ENCODE results near the gene RAD51.

RAD51 gene

GRCh38 chr15:40722934-40723333 lies 28.0 kb downstream of the RAD51 start:
- no peak for DNase-seq

DNA sequence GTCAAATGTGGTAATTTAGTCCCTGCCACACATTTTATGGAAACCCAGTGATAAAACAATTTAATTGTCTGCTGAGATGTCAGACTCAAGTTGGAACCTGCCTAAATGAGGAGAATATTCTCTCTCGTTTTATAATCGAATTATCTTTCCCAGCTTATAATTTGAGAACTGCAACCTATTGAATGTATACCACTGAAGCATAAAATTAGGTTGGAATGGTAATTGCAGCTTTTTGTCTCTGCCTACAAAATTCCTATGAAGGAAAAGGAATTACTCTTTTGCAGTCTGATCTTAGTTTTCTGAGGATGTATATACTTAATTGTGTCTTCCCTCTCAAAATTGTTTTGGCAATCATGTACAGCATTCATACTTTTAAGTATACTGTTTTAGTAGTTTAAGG lies 28.9 kb downstream of the RAD51 start:
- no peak for DNase-seq

DNA sequence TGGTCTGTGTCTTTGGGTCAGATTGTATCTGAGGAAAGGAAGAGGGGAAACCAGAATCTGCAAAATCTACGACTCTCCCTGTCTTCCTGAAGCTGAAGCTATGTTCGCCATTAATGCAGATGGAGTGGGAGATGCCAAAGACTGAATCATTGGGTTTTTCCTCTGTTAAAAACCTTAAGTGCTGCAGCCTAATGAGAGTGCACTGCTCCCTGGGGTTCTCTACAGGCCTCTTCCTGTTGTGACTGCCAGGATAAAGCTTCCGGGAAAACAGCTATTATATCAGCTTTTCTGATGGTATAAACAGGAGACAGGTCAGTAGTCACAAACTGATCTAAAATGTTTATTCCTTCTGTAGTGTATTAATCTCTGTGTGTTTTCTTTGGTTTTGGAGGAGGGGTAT lies 36.1 kb downstream of the RAD51 start:
- DNase-seq: no peak

- DNase-seq: no peak
Observed at GRCh38 chr15:40736575-40736974, 41.6 kb downstream of the RAD51 start.

DNA sequence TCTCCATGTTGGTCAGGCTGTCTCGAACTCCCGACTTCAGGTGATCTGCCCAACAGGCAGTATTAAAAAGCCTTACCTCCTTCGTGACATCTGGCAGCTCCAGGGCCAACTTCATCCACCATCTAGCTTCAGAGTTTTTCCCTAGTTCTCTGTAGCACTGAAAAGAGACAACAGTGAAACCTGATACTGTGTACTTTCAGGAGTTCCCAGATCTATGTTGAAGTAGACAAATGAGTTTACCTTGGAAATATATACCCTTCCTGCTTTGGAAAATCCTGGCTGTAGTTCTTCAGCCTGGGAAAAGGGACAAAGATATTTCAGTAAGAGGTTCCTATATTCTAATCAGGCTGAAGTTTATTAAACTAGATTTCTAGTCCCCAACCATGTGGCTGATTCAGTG lies 42.1 kb downstream of the RAD51 start:
- DNase-seq: no peak

GRCh38 chr15:40739047-40739446 lies 44.1 kb downstream of the RAD51 start:
- DNase-seq: no peak

DNA sequence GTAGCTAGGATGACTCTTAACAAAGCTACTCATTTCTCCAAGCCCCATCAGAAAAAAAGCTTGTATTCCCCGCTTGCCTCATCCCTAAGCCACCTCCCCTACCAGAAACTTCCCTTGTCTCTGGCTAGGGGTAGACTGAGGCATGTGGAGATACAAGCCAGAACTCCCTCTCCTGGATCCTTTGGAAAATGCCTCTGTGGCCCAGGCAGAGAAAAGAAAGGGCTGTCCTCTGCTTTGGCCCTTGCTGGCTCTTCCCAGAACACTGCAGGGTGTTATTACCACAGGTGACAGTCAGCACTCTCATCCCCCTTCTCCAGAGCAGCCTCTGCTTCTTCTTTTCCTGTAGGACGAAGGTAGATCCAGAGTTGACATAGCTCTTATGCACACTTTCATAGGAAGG lies 44.9 kb downstream of the RAD51 start:
- DNase-seq: no peak

- DNase-seq: no peak
Observed at GRCh38 chr15:40743485-40743901, 48.5 kb downstream of the RAD51 start.

GRCh38 chr15:40743921-40744814 lies 49.2 kb downstream of the RAD51 start:
- no peak for DNase-seq

DNA sequence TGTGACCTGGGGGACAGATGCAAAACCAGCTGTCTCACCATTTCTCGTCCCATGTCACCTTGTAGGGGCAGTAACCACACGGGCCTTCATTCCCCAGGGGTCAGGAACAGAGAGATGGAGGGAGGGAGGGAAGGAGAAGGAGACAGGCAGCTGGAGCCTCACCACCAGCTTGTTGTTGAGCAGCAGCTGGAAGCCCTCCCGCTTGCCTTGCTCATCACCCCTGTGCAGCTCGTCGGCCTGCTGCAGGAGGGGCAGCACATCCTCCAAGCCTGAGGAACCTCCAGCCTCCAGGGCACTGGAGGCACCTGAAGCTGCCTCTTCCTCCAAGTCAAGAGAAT lies 49.8 kb downstream of the RAD51 start:
- no peak for DNase-seq

DNA sequence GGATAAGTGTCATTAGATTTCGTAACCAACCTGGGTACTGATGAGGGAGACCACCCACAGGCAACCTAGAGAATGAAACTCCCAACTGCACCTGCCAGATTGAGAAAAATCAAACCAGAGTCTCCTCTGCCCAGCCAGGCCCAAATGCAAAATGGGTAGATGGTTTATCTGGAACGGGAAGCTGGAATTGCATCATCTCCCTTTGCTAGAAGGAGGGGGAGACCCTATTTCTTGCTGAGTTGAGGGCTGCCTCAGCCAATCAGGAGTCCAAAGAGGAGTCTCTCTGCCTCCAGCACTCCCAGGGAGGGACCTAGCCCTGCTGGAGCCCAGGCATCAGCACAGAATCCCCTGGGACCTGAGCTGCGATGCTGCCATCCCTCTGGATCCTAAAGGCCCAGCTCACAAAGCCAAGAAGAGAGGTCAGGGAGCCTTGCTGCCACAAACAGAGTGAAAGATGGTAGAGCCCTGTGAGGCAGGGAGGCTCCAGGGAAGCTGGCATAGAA lies 52.0 kb downstream of the RAD51 start:
- no peak for DNase-seq

DNA sequence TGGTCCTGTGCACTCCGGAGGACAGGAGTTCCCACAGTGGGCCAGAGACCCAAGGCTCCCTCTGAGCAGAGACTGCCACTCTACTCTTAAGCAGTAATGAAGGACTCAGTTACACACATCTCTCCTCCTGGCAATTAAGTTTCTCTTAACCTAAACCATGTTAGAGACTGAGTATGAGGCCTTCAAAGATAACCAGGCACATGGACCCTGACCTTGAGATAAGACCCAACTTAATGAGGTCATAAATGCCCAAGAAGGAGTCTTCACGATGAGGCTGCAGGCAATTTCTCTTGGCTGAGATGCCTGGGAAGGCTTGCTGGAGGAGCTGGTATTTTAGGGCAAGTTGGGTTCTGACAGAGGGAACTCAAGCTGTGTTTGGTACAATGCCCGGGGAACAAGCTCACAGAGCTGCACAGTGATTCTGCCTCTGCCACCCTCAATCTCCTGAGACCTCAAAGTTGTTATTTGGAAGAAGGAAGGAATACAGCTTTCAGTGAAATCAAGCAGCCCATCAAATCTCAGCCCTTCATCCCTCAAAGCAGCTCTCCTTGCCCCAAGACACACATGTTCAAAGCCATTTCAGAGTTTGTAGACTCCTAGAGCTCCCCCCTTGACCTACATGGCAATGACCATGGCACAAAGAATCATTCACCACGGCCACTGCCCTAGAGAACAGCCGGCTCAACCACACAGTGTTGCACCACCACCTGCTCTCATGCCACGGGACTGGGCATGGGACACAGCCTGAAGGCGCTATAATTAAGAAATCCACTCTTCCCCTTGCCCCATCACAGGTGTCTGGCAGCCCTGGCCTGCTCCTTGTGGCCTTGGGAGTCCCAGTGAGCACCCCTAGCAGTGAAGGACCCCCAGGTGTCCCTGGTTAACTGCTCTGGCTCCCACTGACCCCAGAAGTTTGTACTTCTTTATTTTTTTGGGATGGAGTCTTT lies 53.0 kb downstream of the RAD51 start:
- no peak for DNase-seq

GRCh38 chr15:40749151-40749630 lies 54.2 kb downstream of the RAD51 start:
- no peak for DNase-seq

DNA sequence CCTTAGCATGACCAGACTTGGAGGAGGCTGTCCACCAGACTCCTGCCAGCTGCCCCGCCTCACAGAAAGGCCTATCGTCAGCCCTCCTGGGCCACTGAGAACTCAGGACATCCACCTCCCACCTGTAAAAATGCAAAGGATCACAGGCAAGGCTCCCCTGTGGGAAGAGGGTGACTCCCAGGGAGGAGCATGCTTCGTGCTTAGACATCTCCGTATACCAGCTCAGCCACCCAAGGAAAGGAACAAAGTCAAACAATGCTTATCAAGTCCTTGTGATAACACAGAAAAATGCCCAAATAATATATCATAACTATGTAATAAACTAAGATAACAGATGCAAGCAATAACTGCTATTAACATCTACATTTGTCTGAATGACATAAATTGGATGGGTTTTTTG lies 55.9 kb downstream of the RAD51 start:
- DNase-seq: no peak

GRCh38 chr15:40751745-40752144 lies 56.8 kb downstream of the RAD51 start:
- DNase-seq: no peak

DNA sequence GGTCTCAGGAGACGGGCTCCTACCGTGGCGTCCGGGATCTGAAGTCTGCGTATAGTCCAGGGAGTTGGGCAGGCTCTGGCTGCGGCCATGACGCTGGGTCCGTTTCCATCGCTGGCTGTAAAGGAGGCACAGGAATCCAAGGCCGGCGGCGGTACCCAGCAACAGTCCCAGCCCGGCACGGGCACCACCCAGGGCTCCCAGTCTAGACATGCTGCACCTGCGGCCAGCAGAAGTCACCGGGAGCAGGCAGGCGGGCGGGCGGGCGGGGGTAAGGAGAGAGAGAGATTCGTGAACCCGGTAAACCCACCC lies 59.6 kb downstream of the RAD51 start:
- no peak for DNase-seq

DNA sequence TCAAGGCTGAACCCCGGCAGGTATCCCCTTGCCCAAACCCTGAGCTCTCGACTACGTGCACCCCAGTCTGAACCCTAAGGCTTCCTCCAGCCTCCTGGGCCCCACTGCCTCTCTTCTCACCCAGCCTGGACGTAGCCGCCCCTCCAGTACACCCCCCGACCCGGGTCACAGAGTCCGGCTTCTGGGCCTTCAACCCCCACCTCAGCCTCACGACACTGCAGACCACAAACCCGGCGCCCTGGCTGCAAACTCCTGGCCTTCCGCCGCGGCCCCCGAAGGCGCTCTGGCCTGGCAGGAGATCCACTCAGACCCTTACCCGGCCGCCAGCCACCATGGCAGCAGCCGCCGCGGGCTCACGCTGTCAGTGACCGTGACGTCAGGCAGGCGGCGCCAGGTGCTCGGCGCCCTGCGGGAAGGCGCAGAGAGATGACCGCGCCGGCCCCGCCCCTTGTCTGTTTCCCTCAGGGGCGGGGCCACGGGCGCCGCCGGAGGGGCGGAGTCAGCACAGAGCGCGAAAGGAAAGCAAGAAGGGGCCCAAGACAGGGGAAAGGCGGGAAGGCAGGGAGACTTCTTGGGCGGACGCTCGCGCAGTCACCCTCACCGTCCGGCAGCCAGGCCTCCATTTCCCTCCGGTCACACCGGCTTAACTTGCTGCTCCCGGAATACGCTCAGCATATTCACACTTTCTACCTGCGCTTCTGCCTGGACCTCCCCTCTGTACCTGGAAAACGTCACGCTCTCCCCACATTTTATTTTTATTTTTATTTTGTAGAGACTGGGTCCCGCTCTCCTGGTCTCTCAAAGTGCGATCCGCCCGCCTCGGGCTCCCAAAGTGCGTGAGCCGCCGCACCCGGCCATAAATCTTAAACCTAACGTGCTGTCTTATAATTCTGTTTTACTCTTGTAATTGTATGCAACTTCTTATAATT lies 60.2 kb downstream of the RAD51 start, which contains the start of gene RMDN3:
Gene RMDN3 (minus strand): TSS at position 372 of the 929 bp plus-strand sequence. CDS start 471 bp downstream, outside the sequence.
- DNase-seq: peak; percentile 75

DNA sequence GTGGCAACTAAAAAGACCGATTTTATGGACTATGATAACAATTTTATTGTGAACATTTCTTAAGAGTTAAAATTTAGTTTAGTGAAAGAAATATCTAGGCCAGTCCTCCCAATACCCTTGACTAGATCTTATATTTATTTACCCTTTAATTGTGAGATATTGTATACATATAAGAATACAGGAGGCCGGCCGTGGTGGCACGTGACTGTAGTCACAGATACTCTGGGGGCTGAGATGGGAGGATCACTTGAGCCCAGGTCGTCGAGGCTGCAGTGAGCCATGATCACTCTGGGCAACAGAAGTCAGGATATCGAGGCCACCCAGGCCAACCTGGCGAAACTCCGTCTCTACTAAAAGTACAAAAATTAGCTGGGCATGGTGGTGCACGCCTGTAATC lies 60.8 kb downstream of the RAD51 start:
- DNase-seq: no peak

DNA sequence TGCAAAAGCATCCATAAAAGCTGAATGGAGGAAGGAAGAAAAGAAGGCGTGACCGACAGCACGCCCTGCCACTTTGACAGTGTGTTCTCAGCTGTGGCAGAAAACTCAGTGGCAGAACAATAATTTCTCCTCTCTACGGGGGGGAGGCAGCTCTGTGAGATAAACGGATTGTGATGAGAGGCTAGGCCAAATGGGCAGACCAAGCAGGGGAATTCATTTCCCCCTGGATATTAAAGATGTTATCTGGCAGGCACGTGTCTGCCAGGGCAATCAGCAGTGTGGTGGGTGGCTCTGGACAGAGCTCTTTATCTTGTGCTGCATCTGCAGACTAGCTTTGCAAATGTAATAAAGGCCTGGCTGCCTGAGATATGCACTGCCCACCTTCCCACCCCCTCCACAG lies 62.0 kb downstream of the RAD51 start:
- no peak for DNase-seq

DNA sequence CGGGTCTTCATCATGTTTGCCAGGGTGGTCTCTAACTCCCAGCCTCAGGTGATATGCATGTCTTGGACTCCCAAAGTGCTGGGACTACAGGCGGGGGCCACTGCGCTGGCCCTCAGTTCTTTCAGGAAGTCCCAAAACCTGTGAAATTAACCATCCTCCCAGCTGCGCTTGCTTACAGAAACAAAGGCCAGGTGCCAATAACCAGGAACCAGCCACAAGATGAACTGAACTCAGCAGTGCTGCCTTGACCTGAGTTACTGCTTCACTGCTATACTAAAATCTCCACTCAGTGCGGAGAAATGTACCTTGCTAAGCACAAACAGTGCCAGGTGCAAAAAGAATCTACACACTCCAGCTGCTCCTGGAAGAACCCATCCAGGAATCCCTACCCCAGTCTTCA lies 65.0 kb downstream of the RAD51 start:
- no peak for DNase-seq

- no peak for DNase-seq
Observed at GRCh38 chr15:40762919-40763800, 68.2 kb downstream of the RAD51 start.

Measured in amniotic stem cell (primary cell).